B cell (primary cell): Measurements from ENCODE around the gene EHMT2.

Experiments
- CTCF ChIP-seq: fragments of 200-600 bp; IDR thresholded peaks from one replicate; pipeline ENCODE4 v1.8.0; 2022; ENCODE audit warnings: antibody characterized with exemption, mild to moderate bottlenecking
- EZH2 ChIP-seq: IDR thresholded peaks from 2 replicates; pipeline ENCODE4 v1.6.1; 2012; ENCODE audit warnings: borderline replicate concordance, low read depth, mild to moderate bottlenecking, moderate library complexity, low read length; ENCODE audit not compliant: insufficient read depth, poor library complexity, severe bottlenecking

GRCh38 chr6:31905041-31905440, 7.5 kb upstream of the EHMT2 start:
- no peak for TF ChIP-seq EZH2
- TF ChIP-seq CTCF, result no peak
